SK-N-SH (cell line): ENCODE measurements around the gene SLC6A2. TPM values are rescaled to one million over a fixed set of nuclear protein-coding genes. Genes with fewer than 3 reads are reported as not detected.

ENCODE experiments used
- CTCF ChIA-PET: fragments of 300-600, 350-600 bp; formaldehyde crosslinking; extraction: SDS; loops from one replicate; lab custom pipeline; 2021; lab: Yijun Ruan, JAX
- POLR2A ChIA-PET: fragments of 350-600 bp; sonication (Branson Sonifier 250); formaldehyde crosslinking; extraction: SDS; loops from one replicate; lab custom pipeline; 2020; ENCODE audit warnings: antibody characterized with exemption, inconsistent platforms; lab: Yijun Ruan, JAX
- DNase-seq: peaks from one replicate; pipeline ENCODE4 v3.0.0; 2012
- H2AFZ ChIP-seq: fragments of 200-600 bp; sonication (generic); 2 replicates; pipeline ENCODE4 v1.8.1; 2016; ENCODE audit warnings: antibody characterized with exemption, mild to moderate bottlenecking, low read depth
- H3F3A ChIP-seq: fragments of 200-600 bp; sonication (generic); replicated peaks from 2 replicates; pipeline ENCODE3; 2016; ENCODE audit warnings: antibody characterized with exemption, mild to moderate bottlenecking; ENCODE audit not compliant: insufficient read depth
- H3K27ac ChIP-seq, 2 experiments: fragments of 200-500 bp in 1 of 2; fragments of 200-600 bp in 1 of 2; sonication (Bioruptor generic) in 1 of 2; sonication (generic), shearing (Covaris generic) in 1 of 2; 2 replicates each; pipeline versions ENCODE4 v1.5.1 to v1.6.1; 2014 to 2016; ENCODE audit warnings: low read depth in 2 of 2, inconsistent platforms in 1 of 2, low read length in 1 of 2, mild to moderate bottlenecking in 1 of 2, mixed read lengths in 1 of 2
- H3K27me3 ChIP-seq: fragments of 200-600 bp; sonication (generic), shearing (Covaris generic); 2 replicates; pipeline ENCODE4 v1.6.1; 2016; ENCODE audit warnings: mixed run types; ENCODE audit not compliant: insufficient read depth
- H3K36me3 ChIP-seq, 2 experiments: fragments of 200-500 bp in 1 of 2; fragments of 200-600 bp in 1 of 2; sonication (Bioruptor generic) in 1 of 2; sonication (generic) in 1 of 2; replicated peaks in 1 of 2; 2 replicates each; pipeline versions ENCODE3 to v1.5.1; 2014 to 2016; ENCODE audit warnings: low read length in 1 of 2, mild to moderate bottlenecking in 1 of 2; ENCODE audit not compliant: insufficient read depth in 2 of 2, control insufficient read depth in 1 of 2
- H3K4me1 ChIP-seq, 2 experiments: fragments of 200-500 bp in 1 of 2; fragments of 200-600 bp in 1 of 2; sonication (Bioruptor generic) in 1 of 2; sonication (generic), shearing (Covaris generic) in 1 of 2; 2 replicates each; pipeline versions ENCODE4 v1.5.1 to v1.6.1; 2014 to 2016; ENCODE audit warnings: low read depth in 1 of 2, low read length in 1 of 2, mixed run types in 1 of 2; ENCODE audit not compliant: insufficient read depth in 2 of 2, control insufficient read depth in 1 of 2
- H3K4me2 ChIP-seq: fragments of 200-600 bp; sonication (generic), shearing (Covaris generic); 2 replicates; pipeline ENCODE4 v1.6.1; 2017; ENCODE audit warnings: mixed run types
- H3K4me3 ChIP-seq, 2 experiments: fragments of 200-500 bp in 1 of 2; fragments of 200-600 bp in 1 of 2; sonication (Bioruptor generic) in 1 of 2; sonication (generic), shearing (Covaris generic) in 1 of 2; 2 replicates each; pipeline versions ENCODE4 v1.5.1 to v1.8.1; 2014 to 2016; ENCODE audit warnings: low read depth in 2 of 2, inconsistent platforms in 1 of 2, low read length in 1 of 2, mild to moderate bottlenecking in 1 of 2, mixed read lengths in 1 of 2, moderate library complexity in 1 of 2
- H3K79me2 ChIP-seq: fragments of 200-600 bp; sonication (generic); 2 replicates; pipeline ENCODE4 v1.8.1; 2017; ENCODE audit warnings: mild to moderate bottlenecking; ENCODE audit not compliant: insufficient read depth
- H3K9ac ChIP-seq: fragments of 200-600 bp; sonication (generic); 2 replicates; pipeline ENCODE4 v1.6.1; 2017; ENCODE audit warnings: mixed run types
- H3K9me2 ChIP-seq: fragments of 200-600 bp; sonication (generic); 2 replicates; pipeline ENCODE4 v1.6.1; 2017; ENCODE audit warnings: mixed run types
- H3K9me3 ChIP-seq: fragments of 200-600 bp; sonication (generic); 2 replicates; pipeline ENCODE4 v1.6.1; 2017; ENCODE audit warnings: mixed run types, mild to moderate bottlenecking, moderate library complexity
- H4K20me1 ChIP-seq: fragments of 200-600 bp; sonication (generic); 2 replicates; pipeline ENCODE4 v1.6.1; 2017; ENCODE audit warnings: mild to moderate bottlenecking, mixed run types; ENCODE audit not compliant: insufficient read depth
- FOXM1 ChIP-seq: IDR thresholded peaks from 2 replicates; pipeline ENCODE4 v1.4.0; 2012; ENCODE audit warnings: low read depth, mild to moderate bottlenecking
- GABPA ChIP-seq: IDR thresholded peaks from 2 replicates; pipeline ENCODE4 v1.4.0; 2012; ENCODE audit warnings: low read depth, mild to moderate bottlenecking
- IRF3 ChIP-seq: fragments of 150-350 bp; IDR thresholded peaks from 2 replicates; pipeline ENCODE4 v1.6.1; 2016; ENCODE audit warnings: mild to moderate bottlenecking, low read depth, low read length
- JUND ChIP-seq: IDR thresholded peaks from 2 replicates; pipeline ENCODE4 v1.4.0; 2012
- MXI1 ChIP-seq: IDR thresholded peaks from 2 replicates; pipeline ENCODE4 v1.6.1; 2012; ENCODE audit warnings: mild to moderate bottlenecking, low read depth, low read length, improper control_type of control experiment
- NFIC ChIP-seq: IDR thresholded peaks from 2 replicates; pipeline ENCODE4 v1.4.0; 2012; ENCODE audit warnings: borderline replicate concordance
- PBX3 ChIP-seq: IDR thresholded peaks from 2 replicates; pipeline ENCODE4; 2012
- POLR2AphosphoS5 ChIP-seq: IDR thresholded peaks from 2 replicates; pipeline ENCODE4 v1.6.1; 2012; ENCODE audit warnings: low read depth, low read length
- RFX5 ChIP-seq: IDR thresholded peaks from 2 replicates; pipeline ENCODE4 v1.6.1; 2012; ENCODE audit warnings: mild to moderate bottlenecking, improper control_type of control experiment, low read length
- SMC3 ChIP-seq: IDR thresholded peaks from 2 replicates; pipeline ENCODE4 v1.6.1; 2012; ENCODE audit warnings: low read depth, low read length, improper control_type of control experiment
- TAF1 ChIP-seq: IDR thresholded peaks from 2 replicates; pipeline ENCODE4 v1.6.1; 2012; ENCODE audit warnings: low read depth, mild to moderate bottlenecking, low read length, moderate library complexity, borderline replicate concordance
- TCF12 ChIP-seq: IDR thresholded peaks from 2 replicates; pipeline ENCODE4 v1.4.0; 2012
- TEAD4 ChIP-seq: IDR thresholded peaks from 2 replicates; pipeline ENCODE4 v1.4.0; 2012; ENCODE audit warnings: mild to moderate bottlenecking, borderline replicate concordance; ENCODE audit not compliant: insufficient read depth
- USF1 ChIP-seq: IDR thresholded peaks from 2 replicates; pipeline ENCODE4 v1.4.0; 2012; ENCODE audit warnings: low read depth, borderline replicate concordance
- WGBS: methylation state at CpG from one replicate; pipeline ENCODE4 v1.1.6; 2017; ENCODE audit warnings: low lambda C conversion rate; 5-methylcytosine and 5-hydroxymethylcytosine counted together
- polyA plus RNA-seq, 3 experiments: library from polyadenylated mRNA; depleted of rRNA; stranded (reverse); fragments of >200 nt; gene quantifications; 2 replicates each; pipeline ENCODE4 v1.2.3, GENCODE V29; 2012

Gene SLC6A2
- polyA plus RNA-seq, 1 of the 3 experiments (the other 2 are of a cell fraction) = 3.3 TPM

GRCh38 chr16:55725055-55725777 lies 69.4 kb downstream of the SLC6A2 start:
- Histone ChIP-seq H3K27me3 (no peaks in the 10 kb centered on the region), H3K36me3 (no peaks in the 10 kb centered on the region), H2AFZ (no peak overlapping the region), H3K9me2 (no peaks in the 10 kb centered on the region), H3K27ac (no peak overlapping the region), H3K9ac (no peak overlapping the region), H3K79me2 (no peaks in the 10 kb centered on the region), H3K4me1 (no peaks in the 10 kb centered on the region), H3K4me2 (no peak overlapping the region), H3F3A (no peaks in the 10 kb centered on the region), H3K9me3 (no peaks in the 10 kb centered on the region), H3K4me3 (no peak overlapping the region), H4K20me1 (no peaks in the 10 kb centered on the region)
- 28% methylated on average over 5 of the region's 5 CpGs for WGBS
- ChIA-PET POLR2A (no interaction called here), CTCF (interaction anchor here (1.3 kb wide), 1 partner anchor 136 kb away, joined by 3 read pairs; no protein-coding TSS in a partner anchor)
- DNase-seq = no peak
- TF ChIP-seq TAF1 = no peak
- TF ChIP-seq PBX3 = no peak
- TF ChIP-seq MXI1 = no peak
- TF ChIP-seq GABPA = no peak
- no peak for TF ChIP-seq SMC3
- TF ChIP-seq USF1 = no peak
- TF ChIP-seq TCF12 = no peak
- no peak for TF ChIP-seq JUND
- no peak for TF ChIP-seq RFX5
- no peak for TF ChIP-seq NFIC
- no peak for TF ChIP-seq TEAD4
- TF ChIP-seq POLR2AphosphoS5 = no peak
- no peak for TF ChIP-seq FOXM1
- no peak for TF ChIP-seq IRF3

- 26% methylated on average over 6 of the region's 6 CpGs for WGBS
- Histone ChIP-seq H3K9me2 (no peaks in the 10 kb centered on the region), H4K20me1 (no peaks in the 10 kb centered on the region), H2AFZ (no peak overlapping the region), H3K4me2 (no peak overlapping the region), H3K79me2 (no peaks in the 10 kb centered on the region), H3K4me1 (no peaks in the 10 kb centered on the region), H3K9ac (no peak overlapping the region), H3K4me3 (no peak overlapping the region), H3F3A (no peaks in the 10 kb centered on the region), H3K36me3 (no peaks in the 10 kb centered on the region), H3K9me3 (no peaks in the 10 kb centered on the region), H3K27me3 (no peaks in the 10 kb centered on the region), H3K27ac (no peak overlapping the region)
- POLR2A ChIA-PET = no interaction called here
- no peak for DNase-seq
- TF ChIP-seq GABPA = no peak
- CTCF ChIA-PET = no interaction called here
Measured at GRCh38 chr16:55728797-55729196, 73.0 kb downstream of the SLC6A2 start.
